ENCODE measurements around the gene PKD2L2. TPM values are rescaled to one million over a fixed set of nuclear protein-coding genes. Genes with fewer than 3 reads are reported as not detected.

PKD2L2 gene
- total and polyA plus RNA-seq, 4 donors: 0.08 TPM; not detected in 3

GRCh38 chr5:137888466-137888862, 793 bp upstream of the PKD2L2 start:
- H3K27me3 ChIP-seq (ENCODE audit: control insufficient read depth in 4 of 4, insufficient read depth in 4 of 4, low read length in 3 of 4): no peaks in the 10 kb centered on the region
- H3K36me3 ChIP-seq (ENCODE audit: control insufficient read depth in 4 of 4, insufficient read depth in 3 of 4, low read depth in 1 of 4, low read length in 3 of 4): no peaks in the 10 kb centered on the region
- TF ChIP-seq RAD21 (IDR thresholded peaks at IDR 0.05) (no peak), YY1 (IDR thresholded peaks at IDR 0.05) (no peak), NR2F2 (IDR thresholded peaks at IDR 0.05) (no peak), JUND (IDR thresholded peaks at IDR 0.05) (no peak), FOXA2 (IDR thresholded peaks at IDR 0.05) (no peak), SP1 (IDR thresholded peaks at IDR 0.05) (no peak), REST (IDR thresholded peaks at IDR 0.05) (no peak), FOXA1 (IDR thresholded peaks at IDR 0.05) (no peak), HNF4G (IDR thresholded peaks at IDR 0.05) (no peak), MAX (IDR thresholded peaks at IDR 0.05) (no peak), RXRA (IDR thresholded peaks at IDR 0.05) (no peak), GABPA (IDR thresholded peaks at IDR 0.05 in 1 of 2, conservative IDR thresholded peaks at IDR 0.05 in 1 of 2) (no peak), HNF4A (conservative IDR thresholded peaks at IDR 0.05) (no peak)
- peaks cover 0 to 3% (median 0%) of the 10 kb centered on the region in 4 donors for H3K9me3 ChIP-seq (ENCODE audit: control insufficient read depth in 4 of 4, low read length in 3 of 4)
- H3K27ac ChIP-seq (ENCODE audit: low read depth in 1 of 2, low read length in 2 of 2): peak overlapping the region; percentile 11 to 73
- DNase-seq (ENCODE audit: low spot score): no peak
- peak overlapping the region in 1 of 2 donors; percentile 73 for H3K9ac ChIP-seq (ENCODE audit: low read depth in 1 of 2, low read length in 2 of 2)
- peaks cover 0 to 2% (median 0%) of the 10 kb centered on the region in 4 donors for H3K4me1 ChIP-seq (ENCODE audit: control insufficient read depth in 4 of 4, insufficient read depth in 4 of 4, low read length in 3 of 4)
- peak overlapping the region in 1 of 3 donors; percentile 38 for H3K4me3 ChIP-seq (ENCODE audit: low read depth in 1 of 3, low read length in 3 of 3)
- WGBS: 66% methylated on average over 7 of the region's 7 CpGs

- no peak overlapping the region for H3K27ac ChIP-seq (ENCODE audit: low read depth in 1 of 2, low read length in 2 of 2)
- TF ChIP-seq HNF4A (conservative IDR thresholded peaks at IDR 0.05): peak; percentile 11 to 31
- no peak for TF ChIP-seq JUND (IDR thresholded peaks at IDR 0.05)
- no peaks in the 10 kb centered on the region for H3K27me3 ChIP-seq (ENCODE audit: control insufficient read depth in 4 of 4, insufficient read depth in 4 of 4, low read length in 3 of 4)
- H3K9me3 ChIP-seq (ENCODE audit: control insufficient read depth in 4 of 4, low read length in 3 of 4): peaks cover 0 to 3% (median 0%) of the 10 kb centered on the region in 4 donors
- 77% methylated on average over 1 of the region's 1 CpG for WGBS
- H3K4me3 ChIP-seq (ENCODE audit: low read depth in 1 of 3, low read length in 3 of 3): no peak overlapping the region
- no peak overlapping the region for H3K9ac ChIP-seq (ENCODE audit: low read depth in 1 of 2, low read length in 2 of 2)
- no peaks in the 10 kb centered on the region for H3K36me3 ChIP-seq (ENCODE audit: control insufficient read depth in 4 of 4, insufficient read depth in 3 of 4, low read depth in 1 of 4, low read length in 3 of 4)
- peaks cover 0 to 2% (median 0%) of the 10 kb centered on the region in 4 donors for H3K4me1 ChIP-seq (ENCODE audit: control insufficient read depth in 4 of 4, insufficient read depth in 4 of 4, low read length in 3 of 4)
- no peak for DNase-seq (ENCODE audit: low spot score)
Observed at GRCh38 chr5:137890845-137891244, 1.6 kb downstream of the PKD2L2 start.

- no peak for TF ChIP-seq YY1 (IDR thresholded peaks at IDR 0.05)
- TF ChIP-seq RAD21 (IDR thresholded peaks at IDR 0.05): no peak
- TF ChIP-seq REST (IDR thresholded peaks at IDR 0.05): no peak
- TF ChIP-seq ATF3 (IDR thresholded peaks at IDR 0.05): no peak
- TF ChIP-seq CTCF (IDR thresholded peaks at IDR 0.05; ENCODE audit: low read depth, low read length, missing input control): no peak
- TF ChIP-seq RXRA (IDR thresholded peaks at IDR 0.05): no peak
- no peak for TF ChIP-seq NR2F2 (IDR thresholded peaks at IDR 0.05)
- TF ChIP-seq FOXA2 (IDR thresholded peaks at IDR 0.05): no peak
- TF ChIP-seq FOXA1 (IDR thresholded peaks at IDR 0.05): no peak
- no peak for TF ChIP-seq HNF4A (conservative IDR thresholded peaks at IDR 0.05)
- no peak for TF ChIP-seq GABPA (IDR thresholded peaks at IDR 0.05 in 1 of 2, conservative IDR thresholded peaks at IDR 0.05 in 1 of 2)
- no peak for TF ChIP-seq JUND (IDR thresholded peaks at IDR 0.05)
- no peak for TF ChIP-seq HNF4G (IDR thresholded peaks at IDR 0.05)
- no peak for TF ChIP-seq SP1 (IDR thresholded peaks at IDR 0.05)
- TF ChIP-seq EGR1 (IDR thresholded peaks at IDR 0.05; ENCODE audit: low read depth in 2 of 2): no peak
- TF ChIP-seq TAF1 (conservative IDR thresholded peaks at IDR 0.05): no peak
- TF ChIP-seq MAX (IDR thresholded peaks at IDR 0.05): no peak
- Histone ChIP-seq H3K9ac (ENCODE audit: low read depth in 1 of 2, low read length in 2 of 2) (no peak overlapping the region), H3K27ac (ENCODE audit: low read depth in 1 of 2, low read length in 2 of 2) (no peak overlapping the region), H3K27me3 (ENCODE audit: control insufficient read depth in 4 of 4, insufficient read depth in 4 of 4, low read length in 3 of 4) (no peaks in the 10 kb centered on the region), H3K4me3 (ENCODE audit: low read depth in 1 of 3, low read length in 3 of 3) (no peak overlapping the region), H3K4me1 (ENCODE audit: control insufficient read depth in 4 of 4, insufficient read depth in 4 of 4, low read length in 3 of 4) (peaks cover 0 to 2% (median 0%) of the 10 kb centered on the region in 4 donors), H3K9me3 (ENCODE audit: control insufficient read depth in 4 of 4, low read length in 3 of 4) (peaks cover 0 to 3% (median 0%) of the 10 kb centered on the region in 4 donors), H3K36me3 (ENCODE audit: control insufficient read depth in 4 of 4, insufficient read depth in 3 of 4, low read depth in 1 of 4, low read length in 3 of 4) (no peaks in the 10 kb centered on the region)
- WGBS: 95% methylated on average over 3 of the region's 3 CpGs
- DNase-seq (ENCODE audit: low spot score): no peak
Observed at GRCh38 chr5:137891849-137892248, 2.6 kb downstream of the PKD2L2 start.

All from liver (tissue), 9 donors.